ENCODE measurements around the gene CENPL.
"Not testable (repeated sequence)": the region's sequence is repeated elsewhere in the genome, so short reads cannot be mapped to it uniquely, and the experiment has no call there.

CENPL gene

GRCh38 chr1:173864179-173864867 lies 39.6 kb upstream of the CENPL start:
- peak overlapping the region; percentile 25 for H3K4me2 ChIP-seq (ENCODE audit: low read length)
- H3K79me2 ChIP-seq (ENCODE audit: control insufficient read depth, insufficient read depth, low read length) = peaks cover 30% of the 10 kb centered on the region
- no peak overlapping the region for H3K27ac ChIP-seq (ENCODE audit: low read depth, low read length)
- no peak overlapping the region for H3K18ac ChIP-seq (ENCODE audit: low read length)
- WGBS (ENCODE audit: extremely low coverage, insufficient coverage, low lambda C conversion rate) = no CpG with 5 or more reads among the region's 5 CpGs
- no peaks in the 10 kb centered on the region for H3K4me1 ChIP-seq (ENCODE audit: control insufficient read depth, low read depth, low read length)
- peak overlapping the region; percentile 65 for H4K8ac ChIP-seq (ENCODE audit: low read depth, low read length)
- no peak overlapping the region for H3K23ac ChIP-seq (ENCODE audit: low read length)
- H2BK5ac ChIP-seq (ENCODE audit: low read length) = no peak overlapping the region
- H2AK5ac ChIP-seq (ENCODE audit: low read length) = no peak overlapping the region
- peak overlapping the region; percentile 92 for H3K9ac ChIP-seq (ENCODE audit: low read length)
- H2BK120ac ChIP-seq (ENCODE audit: low read depth, low read length) = no peak overlapping the region
- no peak overlapping the region for H3K4ac ChIP-seq (ENCODE audit: low read depth, low read length)
- no peaks in the 10 kb centered on the region for H3K79me1 ChIP-seq (ENCODE audit: low read length)
- H4K5ac ChIP-seq (ENCODE audit: low read length) = no peak overlapping the region
- no peak for DNase-seq
- H2BK15ac ChIP-seq (replicated peaks; ENCODE audit: low read depth) = no peak overlapping the region
- peak overlapping the region; percentile 3 for H3K4me3 ChIP-seq (ENCODE audit: low read length)
- H3K56ac ChIP-seq (ENCODE audit: low read length) = peak overlapping the region; percentile 81
- peaks cover 18% of the 10 kb centered on the region for H3K36me3 ChIP-seq (ENCODE audit: control insufficient read depth, insufficient read depth, low read length)
- H3K27me3 ChIP-seq (ENCODE audit: insufficient read depth, low read length, poor library complexity) = no peaks in the 10 kb centered on the region

- no peak overlapping the region for H3K4ac ChIP-seq (ENCODE audit: low read depth, low read length)
- H2BK120ac ChIP-seq (ENCODE audit: low read depth, low read length) = no peak overlapping the region
- no peak overlapping the region for H3K18ac ChIP-seq (ENCODE audit: low read length)
- no peak overlapping the region for H3K23ac ChIP-seq (ENCODE audit: low read length)
- H3K4me3 ChIP-seq (ENCODE audit: low read length) = no peak overlapping the region
- H2BK15ac ChIP-seq (replicated peaks; ENCODE audit: low read depth) = no peak overlapping the region
- peaks cover 29% of the 10 kb centered on the region for H3K79me2 ChIP-seq (ENCODE audit: control insufficient read depth, insufficient read depth, low read length)
- no peaks in the 10 kb centered on the region for H3K79me1 ChIP-seq (ENCODE audit: low read length)
- peaks cover 18% of the 10 kb centered on the region for H3K36me3 ChIP-seq (ENCODE audit: control insufficient read depth, insufficient read depth, low read length)
- H4K5ac ChIP-seq (ENCODE audit: low read length) = no peak overlapping the region
- peak overlapping the region; percentile 92 for H3K9ac ChIP-seq (ENCODE audit: low read length)
- no peak overlapping the region for H4K8ac ChIP-seq (ENCODE audit: low read depth, low read length)
- H3K4me1 ChIP-seq (ENCODE audit: control insufficient read depth, low read depth, low read length) = no peaks in the 10 kb centered on the region
- H2AK5ac ChIP-seq (ENCODE audit: low read length) = no peak overlapping the region
- H2BK5ac ChIP-seq (ENCODE audit: low read length) = no peak overlapping the region
- H3K27ac ChIP-seq (ENCODE audit: low read depth, low read length) = no peak overlapping the region
- H3K27me3 ChIP-seq (ENCODE audit: insufficient read depth, low read length, poor library complexity) = no peaks in the 10 kb centered on the region
- DNase-seq = no peak
- no peak overlapping the region for H3K4me2 ChIP-seq (ENCODE audit: low read length)
- no peak overlapping the region for H3K56ac ChIP-seq (ENCODE audit: low read length)
Observed at GRCh38 chr1:173863224-173864161, 38.8 kb upstream of the CENPL start.

GRCh38 chr1:173862769-173863223 lies 38.1 kb upstream of the CENPL start:
- H3K9ac ChIP-seq (ENCODE audit: low read length) = no peak overlapping the region
- H3K23ac ChIP-seq (ENCODE audit: low read length) = no peak overlapping the region
- H3K56ac ChIP-seq (ENCODE audit: low read length) = no peak overlapping the region
- no CpG with 5 or more reads among the region's 8 CpGs for WGBS (ENCODE audit: extremely low coverage, insufficient coverage, low lambda C conversion rate)
- H3K4me3 ChIP-seq (ENCODE audit: low read length) = no peak overlapping the region
- no peak overlapping the region for H2BK120ac ChIP-seq (ENCODE audit: low read depth, low read length)
- no peaks in the 10 kb centered on the region for H3K27me3 ChIP-seq (ENCODE audit: insufficient read depth, low read length, poor library complexity)
- H3K4me1 ChIP-seq (ENCODE audit: control insufficient read depth, low read depth, low read length) = no peaks in the 10 kb centered on the region
- peaks cover 18% of the 10 kb centered on the region for H3K36me3 ChIP-seq (ENCODE audit: control insufficient read depth, insufficient read depth, low read length)
- no peak overlapping the region for H3K18ac ChIP-seq (ENCODE audit: low read length)
- H3K4ac ChIP-seq (ENCODE audit: low read depth, low read length) = no peak overlapping the region
- peaks cover 29% of the 10 kb centered on the region for H3K79me2 ChIP-seq (ENCODE audit: control insufficient read depth, insufficient read depth, low read length)
- no peak overlapping the region for H4K5ac ChIP-seq (ENCODE audit: low read length)
- peak overlapping the region; percentile 7 for H3K27ac ChIP-seq (ENCODE audit: low read depth, low read length)
- H2BK5ac ChIP-seq (ENCODE audit: low read length) = no peak overlapping the region
- no peak overlapping the region for H3K4me2 ChIP-seq (ENCODE audit: low read length)
- no peaks in the 10 kb centered on the region for H3K79me1 ChIP-seq (ENCODE audit: low read length)
- DNase-seq = peak; percentile 55
- no peak overlapping the region for H4K8ac ChIP-seq (ENCODE audit: low read depth, low read length)
- H2AK5ac ChIP-seq (ENCODE audit: low read length) = no peak overlapping the region
- no peak overlapping the region for H2BK15ac ChIP-seq (replicated peaks; ENCODE audit: low read depth)

DNA sequence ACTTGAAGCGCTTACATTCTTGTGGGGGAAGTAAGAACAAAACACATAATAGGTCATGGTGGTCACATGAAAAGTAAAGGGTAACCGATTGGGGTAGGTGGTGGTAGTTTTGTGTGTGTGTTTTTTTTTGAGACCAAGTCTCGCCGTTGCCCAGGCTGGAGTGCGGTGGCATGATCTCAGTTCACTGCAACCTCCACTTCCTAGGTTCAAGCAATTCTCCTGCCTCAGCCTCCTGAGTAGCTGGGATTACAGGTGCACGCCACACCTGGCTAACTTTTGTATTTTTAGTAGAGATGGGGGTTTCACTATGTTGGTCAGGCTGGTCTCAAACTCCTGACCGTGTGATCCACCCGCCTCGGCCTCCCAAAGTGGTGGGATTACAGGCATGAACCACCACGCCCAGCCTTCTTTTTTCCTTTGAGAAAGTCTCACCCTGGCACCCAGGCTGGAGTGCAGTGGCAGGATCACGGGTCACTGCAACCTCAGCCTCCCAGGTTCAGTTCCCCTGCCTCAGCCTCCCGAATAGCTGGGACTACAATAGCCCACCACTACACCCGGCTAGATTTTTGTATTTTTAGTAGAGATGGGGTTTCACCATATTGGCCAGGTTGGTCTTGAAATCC lies 37.6 kb upstream of the CENPL start:
- no CpG with 5 or more reads among the region's 13 CpGs for WGBS (ENCODE audit: extremely low coverage, insufficient coverage, low lambda C conversion rate)
- H2BK120ac ChIP-seq (ENCODE audit: low read depth, low read length); H3K56ac ChIP-seq (ENCODE audit: low read length); H2AK5ac ChIP-seq (ENCODE audit: low read length); DNase-seq; H3K4me1 ChIP-seq (ENCODE audit: control insufficient read depth, low read depth, low read length); H3K4me2 ChIP-seq (ENCODE audit: low read length); H3K4me3 ChIP-seq (ENCODE audit: low read length); H3K18ac ChIP-seq (ENCODE audit: low read length); H3K23ac ChIP-seq (ENCODE audit: low read length); H3K79me1 ChIP-seq (ENCODE audit: low read length); H2BK5ac ChIP-seq (ENCODE audit: low read length); H3K27me3 ChIP-seq (ENCODE audit: insufficient read depth, low read length, poor library complexity); H2BK15ac ChIP-seq (replicated peaks; ENCODE audit: low read depth); H3K9ac ChIP-seq (ENCODE audit: low read length); H3K4ac ChIP-seq (ENCODE audit: low read depth, low read length); H4K5ac ChIP-seq (ENCODE audit: low read length); H4K8ac ChIP-seq (ENCODE audit: low read depth, low read length): not testable (repeated sequence)
- Histone ChIP-seq H3K27ac (ENCODE audit: low read depth, low read length) (peak overlapping the region; percentile 7), H3K36me3 (ENCODE audit: control insufficient read depth, insufficient read depth, low read length) (peaks cover 18% of the 10 kb centered on the region), H3K79me2 (ENCODE audit: control insufficient read depth, insufficient read depth, low read length) (peaks cover 24% of the 10 kb centered on the region)

DNA sequence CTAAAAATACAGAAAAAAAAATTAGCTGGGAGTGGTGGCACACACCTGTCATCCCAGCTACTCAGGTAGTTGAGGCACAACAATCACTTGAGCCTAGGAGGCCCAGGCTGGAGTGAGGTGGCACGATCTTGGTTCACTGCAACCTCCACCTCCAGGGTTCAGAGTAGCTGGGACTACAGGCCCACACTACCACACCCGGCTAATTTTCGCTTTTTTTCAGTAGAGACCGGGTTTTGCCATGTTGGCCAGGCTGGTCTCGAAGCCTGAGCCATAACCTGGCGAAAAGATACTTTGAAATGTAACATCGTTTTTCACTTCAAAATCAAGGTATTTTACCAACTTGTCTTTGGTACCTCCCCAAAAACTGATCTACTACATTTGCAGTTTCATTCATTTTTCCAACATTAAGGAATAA lies 37.1 kb upstream of the CENPL start:
- Histone ChIP-seq H3K4me2 (ENCODE audit: low read length) (no peak overlapping the region), H2BK5ac (ENCODE audit: low read length) (no peak overlapping the region), H3K9ac (ENCODE audit: low read length) (no peak overlapping the region), H3K36me3 (ENCODE audit: control insufficient read depth, insufficient read depth, low read length) (peaks cover 17% of the 10 kb centered on the region), H2AK5ac (ENCODE audit: low read length) (no peak overlapping the region), H4K8ac (ENCODE audit: low read depth, low read length) (no peak overlapping the region), H3K4me3 (ENCODE audit: low read length) (no peak overlapping the region), H3K27ac (ENCODE audit: low read depth, low read length) (peak overlapping the region; percentile 37), H3K23ac (ENCODE audit: low read length) (no peak overlapping the region), H3K27me3 (ENCODE audit: insufficient read depth, low read length, poor library complexity) (no peaks in the 10 kb centered on the region), H3K56ac (ENCODE audit: low read length) (no peak overlapping the region), H2BK120ac (ENCODE audit: low read depth, low read length) (no peak overlapping the region), H3K79me2 (ENCODE audit: control insufficient read depth, insufficient read depth, low read length) (peaks cover 19% of the 10 kb centered on the region), H3K4me1 (ENCODE audit: control insufficient read depth, low read depth, low read length) (no peaks in the 10 kb centered on the region), H3K4ac (ENCODE audit: low read depth, low read length) (no peak overlapping the region), H3K79me1 (ENCODE audit: low read length) (no peaks in the 10 kb centered on the region), H2BK15ac (replicated peaks; ENCODE audit: low read depth) (no peak overlapping the region), H3K18ac (ENCODE audit: low read length) (no peak overlapping the region), H4K5ac (ENCODE audit: low read length) (no peak overlapping the region)
- WGBS (ENCODE audit: extremely low coverage, insufficient coverage, low lambda C conversion rate) = no CpG with 5 or more reads among the region's 7 CpGs
- DNase-seq = peak; percentile 60

Measured in mesendoderm (in vitro differentiated cells).